HepG2 (cell line): ENCODE measurements around the gene DNAL4. TPM values are rescaled to one million over a fixed set of nuclear protein-coding genes. Genes with fewer than 3 reads are reported as not detected.

Source experiments
- ATAC-seq: fragments of 200-7000 bp; cut with Tn5 transposase; 3 replicates; pipeline ENCODE4 v1.9.1; 2020; ENCODE audit warnings: mild to moderate bottlenecking, moderate library complexity
- BruUV-seq: library from RNA; stranded (reverse); fragments of 400-500 nt; replicated peaks from 2 replicates; lab custom pipeline; 2021; lab: Mats Ljungman, UMichigan
- CTCF ChIA-PET: fragments of 300-600 bp; formaldehyde crosslinking; extraction: SDS; loops from one replicate; lab custom pipeline; 2021; ENCODE audit warnings: low total read pairs, inconsistent platforms, low intra/inter-chr PET ratio; lab: Yijun Ruan, JAX
- POLR2A ChIA-PET: fragments of 350-600 bp; sonication (Branson Sonifier 250); formaldehyde crosslinking; loops from one replicate; lab custom pipeline; 2020; ENCODE audit warnings: antibody characterized with exemption, inconsistent platforms; lab: Yijun Ruan, JAX
- DNase-seq: peaks from one replicate; pipeline ENCODE4 v3.0.0-alpha.2; 2015; ENCODE audit warnings: low spot score
- FAIRE-seq: peaks from 3 replicates; lab custom pipeline; 2011; peaks lifted over from hg19 to GRCh38; lab: Jason Lieb, UNC
- H2AFZ ChIP-seq: one replicate; pipeline ENCODE4 v1.6.1; 2011; ENCODE audit warnings: low read length, inconsistent platforms
- H3K27ac ChIP-seq: fragments of 300-600 bp; 3 replicates; pipeline ENCODE4 v1.8.0; 2011; ENCODE audit warnings: mixed run types, mild to moderate bottlenecking, mixed read lengths, low read length, inconsistent platforms; ENCODE audit not compliant: insufficient read depth; ENCODE audit errors: extremely low read length
- H3K27me3 ChIP-seq, 2 experiments: fragments of 200-600 bp in 1 of 2; 2 replicates in 1 of 2; 3 replicates in 1 of 2; pipeline versions ENCODE4 v1.6.0 to v1.8.0; 2011; ENCODE audit warnings: low read length in 2 of 2, mild to moderate bottlenecking in 2 of 2, moderate library complexity in 2 of 2, inconsistent platforms in 1 of 2; ENCODE audit not compliant: insufficient read depth in 2 of 2, control insufficient read depth in 1 of 2
- H3K36me3 ChIP-seq, 2 experiments: fragments of 200-600 bp in 1 of 2; replicated peaks in 1 of 2; 2 replicates in 1 of 2; 3 replicates in 1 of 2; pipeline versions ENCODE4 v1.5.1 to v1.8.0; 2011; ENCODE audit warnings: low read length in 2 of 2, inconsistent platforms in 1 of 2; ENCODE audit not compliant: insufficient read depth in 2 of 2, control insufficient read depth in 1 of 2
- H3K4me1 ChIP-seq: 2 replicates; pipeline ENCODE4 v1.5.1; 2012; ENCODE audit warnings: low read length, inconsistent platforms; ENCODE audit not compliant: insufficient read depth
- H3K4me2 ChIP-seq: 2 replicates; pipeline ENCODE4 v1.6.0; 2011; ENCODE audit warnings: low read depth, low read length, inconsistent platforms
- H3K4me3 ChIP-seq, 3 experiments: fragments of 200-600 bp in 1 of 3; sonication (generic), shearing (Covaris generic) in 1 of 3; replicated peaks in 1 of 3; 2 replicates each; pipeline ENCODE4 v1.5.1; 2011 to 2016; ENCODE audit warnings: low read length in 3 of 3, inconsistent platforms in 2 of 3, low read depth in 2 of 3, mild to moderate bottlenecking in 2 of 3, control low read depth in 1 of 3, mixed read lengths in 1 of 3; ENCODE audit not compliant: insufficient read depth in 1 of 3
- H3K79me2 ChIP-seq: one replicate; pipeline ENCODE4 v1.6.1; 2011; ENCODE audit warnings: low read length, inconsistent platforms; ENCODE audit not compliant: insufficient read depth
- H3K9ac ChIP-seq: 2 replicates; pipeline ENCODE4 v1.6.0; 2011; ENCODE audit warnings: mild to moderate bottlenecking, low read depth, low read length, inconsistent platforms; ENCODE audit not compliant: insufficient read depth
- H3K9me3 ChIP-seq: 2 replicates; pipeline ENCODE4 v1.5.1; 2012; ENCODE audit warnings: mild to moderate bottlenecking, low read length
- H4K20me1 ChIP-seq: 2 replicates; pipeline ENCODE4 v1.6.0; 2011; ENCODE audit warnings: inconsistent platforms, mild to moderate bottlenecking, low read length, moderate library complexity; ENCODE audit not compliant: insufficient read depth
- GPN1 ChIP-seq: sonication (generic); formaldehyde crosslinking; IDR thresholded peaks from 2 replicates; pipeline ENCODE4 v1.5.1; 2020; ENCODE audit warnings: missing genetic modification reagents, borderline replicate concordance
- HDAC2 ChIP-seq: sonication (generic); formaldehyde crosslinking; IDR thresholded peaks from 2 replicates; pipeline ENCODE4 v1.4.0; 2020; ENCODE audit warnings: missing genetic modification reagents
- HNRNPH1 ChIP-seq: fragments of 200-400 bp; formaldehyde crosslinking; optimal IDR thresholded peaks from 2 replicates; pipeline ENCODE3; 2017; ENCODE audit warnings: mild to moderate bottlenecking, low read depth, low read length
- NCOA2 ChIP-seq: sonication (generic); formaldehyde crosslinking; IDR thresholded peaks from 2 replicates; pipeline ENCODE4 v1.8.0; 2022; ENCODE audit warnings: inconsistent platforms
- NONO ChIP-seq, 2 experiments: fragments of 450-650 bp in 1 of 2; sonication (generic) in 1 of 2; formaldehyde crosslinking in 1 of 2; IDR thresholded peaks in 1 of 2; conservative IDR thresholded peaks in 1 of 2; 2 replicates each; pipeline versions ENCODE4 v1.6.1 to v1.8.0; 2017 to 2022; ENCODE audit warnings: mild to moderate bottlenecking in 1 of 2, missing genetic modification reagents in 1 of 2, moderate library complexity in 1 of 2
- PHF21A ChIP-seq: sonication (generic); formaldehyde crosslinking; IDR thresholded peaks from 2 replicates; pipeline ENCODE4 v1.5.0; 2020; ENCODE audit warnings: mild to moderate bottlenecking, missing genetic modification reagents
- PLRG1 ChIP-seq: fragments of 450-650 bp; conservative IDR thresholded peaks from 2 replicates; pipeline ENCODE4 v1.6.1; 2016
- SRF ChIP-seq: IDR thresholded peaks from 2 replicates; pipeline ENCODE4 v1.6.1; 2011; ENCODE audit warnings: mild to moderate bottlenecking, low read depth, low read length, moderate library complexity
- TBX2 ChIP-seq: sonication (generic); formaldehyde crosslinking; IDR thresholded peaks from 2 replicates; pipeline ENCODE4 v1.5.0; 2020; ENCODE audit warnings: missing genetic modification reagents, mild to moderate bottlenecking, borderline replicate concordance
- THAP9 ChIP-seq: sonication (generic); formaldehyde crosslinking; IDR thresholded peaks from 2 replicates; pipeline ENCODE4; 2020; ENCODE audit warnings: missing genetic modification reagents, mild to moderate bottlenecking, borderline replicate concordance
- UBTF ChIP-seq: sonication (generic); formaldehyde crosslinking; IDR thresholded peaks from 2 replicates; pipeline ENCODE4 v1.4.0; 2020; ENCODE audit warnings: mild to moderate bottlenecking, missing genetic modification reagents
- ZNF263 ChIP-seq: sonication (generic); formaldehyde crosslinking; IDR thresholded peaks from 2 replicates; pipeline ENCODE4 v1.4.0; 2020; ENCODE audit warnings: missing genetic modification reagents
- ZNF687 ChIP-seq: sonication (generic); formaldehyde crosslinking; IDR thresholded peaks from 2 replicates; pipeline ENCODE4 v1.5.1; 2020; ENCODE audit warnings: mild to moderate bottlenecking, missing genetic modification reagents, moderate library complexity
- WGBS: methylation state at CpG from one replicate; pipeline ENCODE4 v1.1.6; 2017; ENCODE audit warnings: low lambda C conversion rate; 5-methylcytosine and 5-hydroxymethylcytosine counted together
- in situ Hi-C: cut with HindIII; loops from 2 replicates; pipeline ENCODE4 v1.10.0; 2017; ENCODE audit warnings: low pct_unique_long_range_greater_than_20kb; ENCODE audit not compliant: extremely low pct_ligation_motif_present
- intact Hi-C: fragments of 100-400 bp; cut with micrococcal nuclease; formaldehyde crosslinking; loops from one replicate; pipeline ENCODE4 v1.10.0; 2022; ENCODE audit not compliant: unreplicated experiment
- polyA plus RNA-seq, 8 experiments: library from polyadenylated mRNA; depleted of rRNA in 3 of 8; stranded (reverse) in 7 of 8; unstranded in 1 of 8; fragments of >200 nt; fragmentation: Illumina TruSeq in 4 of 8; extraction: Trizol in 4 of 8; gene quantifications; 2 replicates each; pipeline versions ENCODE4 v1.2.1 to v1.2.3, GENCODE V29; 2011 to 2016; ENCODE audit warnings: low read depth in 4 of 8, missing spikeins in 1 of 8, mixed read lengths in 1 of 8; ENCODE audit not compliant: insufficient read depth in 1 of 8
- total RNA-seq, 5 experiments: library from RNA; depleted of rRNA; stranded (reverse); fragments of >200 nt; fragmentation: Illumina TruSeq; extraction: Trizol; gene quantifications; 2 replicates each; pipeline ENCODE4 v1.2.3, GENCODE V29; 2016; ENCODE audit warnings: low read depth in 1 of 5

The DNAL4 gene
- total and polyA plus RNA-seq, 2 of the 13 experiments (the other 11 are each of a cell fraction or from before 2014, with no cell fraction given), result 8.0 to 10.7 TPM

- ChIA-PET POLR2A (no interaction called here), CTCF (no interaction called here)
- peak; percentile 77 for ATAC-seq
- peak; percentile 80 for TF ChIP-seq ZNF687 (CRISPR knock-in tag)
- no peak for TF ChIP-seq PLRG1
- peak; percentile 22; the same call in 1 of the 2 replicates for TF ChIP-seq PHF21A (CRISPR knock-in tag)
- peak; percentile 17; the same call in 1 of the 2 replicates for TF ChIP-seq THAP9 (CRISPR knock-in tag)
- TF ChIP-seq ZNF263, result 0 out of 2 replicates have a peak, but pooled peaks have one; percentile 50
- TF ChIP-seq NONO (IDR thresholded peaks at IDR 0.05), result no peak
- peak; percentile 37; the same call in 1 of the 2 replicates for TF ChIP-seq NONO (CRISPR knock-in tag; conservative IDR thresholded peaks at IDR 0.05)
- TF ChIP-seq SRF, result peak; percentile 69; the same call in 1 of the 2 replicates
- TF ChIP-seq UBTF (CRISPR knock-in tag), result peak; percentile 25; the same call in 1 of the 2 replicates
- TF ChIP-seq TBX2, result 0 out of 2 replicates have a peak, but pooled peaks have one; percentile 26
- no peak for TF ChIP-seq GPN1 (CRISPR knock-in tag)
- TF ChIP-seq NCOA2 (CRISPR knock-in tag), result no peak
- no peak for TF ChIP-seq HDAC2 (CRISPR knock-in tag)
- TF ChIP-seq HNRNPH1, result no peak
These were observed 64.8 kb downstream of the DNAL4 start for GRCh38 chr22:38728871-38729796.

More at GRCh38 chr22:38728871-38729796, 64.8 kb downstream of the DNAL4 start:
- Histone ChIP-seq H3K27me3 (no peaks in the 10 kb centered on the region), H3K36me3 (peaks cover 35 to 66% of the 10 kb centered on the region in 2 experiments), H3K79me2 (no peaks in the 10 kb centered on the region), H3K4me3 (no peak overlapping the region), H3K4me1 (peaks cover 29% of the 10 kb centered on the region), H3K27ac (peak overlapping the region; percentile 51), H4K20me1 (peaks cover 14% of the 10 kb centered on the region), H2AFZ (no peak overlapping the region), H3K9ac (peak overlapping the region; percentile 7; the same call in 1 of the 2 replicates), H3K9me3 (no peaks in the 10 kb centered on the region), H3K4me2 (no peak overlapping the region)
- in situ Hi-C loops, result no loop called here
- no peak for FAIRE-seq
- intact Hi-C loops, result no loop called here
- no TSS peak for BruUV-seq
- peak; percentile 28 for DNase-seq
- 100% methylated on average over 9 of the region's 18 CpGs for WGBS
